HUES6 (cell line): ENCODE data around the gene UNC45B.
A peak's percentile ranks its signal among the peaks of the same experiment; 100 is the strongest.

Experiments used
- H3K27ac ChIP-seq: 2 replicates; pipeline ENCODE4 v1.7.0; 2013; ENCODE audit warnings: low read depth, mild to moderate bottlenecking, low read length, inconsistent platforms
- H3K27me3 ChIP-seq: 2 replicates; pipeline ENCODE4 v1.6.1; 2013; ENCODE audit warnings: low read length; ENCODE audit not compliant: control insufficient read depth, insufficient read depth
- H3K36me3 ChIP-seq: 2 replicates; pipeline ENCODE4 v1.6.1; 2013; ENCODE audit warnings: low read length; ENCODE audit not compliant: control insufficient read depth, insufficient read depth
- H3K4me1 ChIP-seq: 2 replicates; pipeline ENCODE4 v1.6.1; 2013; ENCODE audit warnings: low read length; ENCODE audit not compliant: control insufficient read depth, insufficient read depth
- H3K4me3 ChIP-seq: 2 replicates; pipeline ENCODE4 v1.5.1; 2013; ENCODE audit warnings: low read depth, low read length
- H3K9ac ChIP-seq: one replicate; pipeline ENCODE4 v1.6.1; 2013; ENCODE audit warnings: mild to moderate bottlenecking, low read length
- H3K9me3 ChIP-seq: 2 replicates; pipeline ENCODE4 v1.6.1; 2013; ENCODE audit warnings: low read depth, low read length; ENCODE audit not compliant: control insufficient read depth, insufficient read depth

The UNC45B gene

GRCh38 chr17:35121315-35121714, 26.3 kb upstream of the UNC45B start, which contains the start of gene FNDC8:
FNDC8 (plus strand) TSS chr17:35121615; CDS start chr17:35121694, 79 bp downstream.
- H3K27ac ChIP-seq: no peak within 1 kb of the TSS
- H3K9me3 ChIP-seq: no peaks in the 10 kb centered on the region
- H3K27me3 ChIP-seq: peaks cover 6% of the 10 kb centered on the region; the same call in 1 of the 2 replicates
- peaks cover 7% of the 10 kb centered on the region for H3K4me1 ChIP-seq
- H3K9ac ChIP-seq: no peak within 1 kb of the TSS
- H3K4me3 ChIP-seq: no peak within 1 kb of the TSS
- H3K36me3 ChIP-seq: no peaks in the 10 kb centered on the region

DNA sequence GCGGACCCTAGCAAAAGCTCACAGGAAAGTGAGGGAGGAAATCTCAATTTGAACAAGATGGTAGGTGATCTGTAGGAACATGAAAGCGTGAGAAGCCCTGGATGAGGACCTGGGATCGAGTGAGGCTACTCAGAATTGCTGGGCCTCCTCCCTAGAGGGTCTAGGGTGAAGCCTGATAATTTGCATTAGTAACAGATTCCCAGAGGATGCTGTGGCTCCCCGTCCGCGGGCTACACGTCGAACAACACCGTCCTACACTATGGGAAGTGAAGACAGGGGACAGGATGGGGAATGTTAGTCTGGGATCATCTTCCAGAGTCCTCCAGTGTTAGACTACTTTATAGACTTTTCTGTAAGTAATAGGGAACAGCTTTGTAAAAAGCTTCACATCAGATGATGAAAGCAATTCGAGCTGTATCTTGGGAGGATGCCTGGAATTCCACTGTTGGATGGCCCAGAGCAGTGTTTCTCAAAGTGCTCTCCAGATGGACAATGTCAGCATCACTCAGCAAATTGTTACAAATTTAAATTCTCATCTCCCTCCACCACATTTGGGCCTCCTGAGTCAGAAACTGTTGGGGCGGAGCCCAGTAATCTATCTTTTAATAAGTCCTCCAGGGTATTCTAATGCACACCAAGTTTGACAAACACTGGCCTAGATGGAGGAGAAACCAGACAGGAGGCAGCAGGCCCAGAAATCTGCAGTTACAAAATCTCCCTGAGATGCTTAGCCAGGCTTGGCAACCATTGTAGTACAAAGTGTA, 19.7 kb upstream of the UNC45B start:
- no peak overlapping the region for H3K27ac ChIP-seq
- no peak overlapping the region for H3K4me3 ChIP-seq
- H3K9ac ChIP-seq: no peak overlapping the region
- H3K36me3 ChIP-seq: peaks cover 28% of the 10 kb centered on the region
- peaks cover 6% of the 10 kb centered on the region; the same call in 1 of the 2 replicates for H3K9me3 ChIP-seq
- no peaks in the 10 kb centered on the region for H3K4me1 ChIP-seq
- H3K27me3 ChIP-seq: no peaks in the 10 kb centered on the region

- H3K4me1 ChIP-seq: no peaks in the 10 kb centered on the region
- H3K36me3 ChIP-seq: peaks cover 42% of the 10 kb centered on the region
- no peak overlapping the region for H3K4me3 ChIP-seq
- H3K9ac ChIP-seq: no peak overlapping the region
- peaks cover 6% of the 10 kb centered on the region; the same call in 1 of the 2 replicates for H3K9me3 ChIP-seq
- H3K27me3 ChIP-seq: no peaks in the 10 kb centered on the region
- H3K27ac ChIP-seq: no peak overlapping the region
Measured at GRCh38 chr17:35129154-35129972, 18.3 kb upstream of the UNC45B start.

DNA sequence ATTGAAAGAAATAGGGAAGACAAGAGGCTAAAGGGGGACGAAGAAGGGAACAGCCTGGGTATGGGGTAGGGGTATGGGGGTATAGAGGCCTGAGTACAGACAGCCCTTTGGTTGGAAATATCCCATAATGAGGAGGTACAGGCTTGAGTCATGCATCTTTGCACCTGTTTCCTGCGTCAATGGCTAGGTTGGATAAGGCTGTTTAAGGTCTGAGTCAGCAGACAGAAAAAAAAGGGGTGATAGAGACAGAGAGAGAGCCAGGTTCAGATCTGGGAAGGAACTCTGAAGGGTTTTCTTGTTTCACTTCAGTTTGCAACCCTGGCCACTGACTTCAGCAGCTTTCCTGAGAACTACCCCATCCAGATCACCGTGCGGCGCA, 17.7 kb upstream of the UNC45B start:
- Histone ChIP-seq H3K4me3 (no peak overlapping the region), H3K4me1 (no peaks in the 10 kb centered on the region), H3K36me3 (peaks cover 48% of the 10 kb centered on the region), H3K9me3 (peaks cover 6% of the 10 kb centered on the region; the same call in 1 of the 2 replicates), H3K27ac (no peak overlapping the region), H3K9ac (no peak overlapping the region), H3K27me3 (no peaks in the 10 kb centered on the region)

DNA sequence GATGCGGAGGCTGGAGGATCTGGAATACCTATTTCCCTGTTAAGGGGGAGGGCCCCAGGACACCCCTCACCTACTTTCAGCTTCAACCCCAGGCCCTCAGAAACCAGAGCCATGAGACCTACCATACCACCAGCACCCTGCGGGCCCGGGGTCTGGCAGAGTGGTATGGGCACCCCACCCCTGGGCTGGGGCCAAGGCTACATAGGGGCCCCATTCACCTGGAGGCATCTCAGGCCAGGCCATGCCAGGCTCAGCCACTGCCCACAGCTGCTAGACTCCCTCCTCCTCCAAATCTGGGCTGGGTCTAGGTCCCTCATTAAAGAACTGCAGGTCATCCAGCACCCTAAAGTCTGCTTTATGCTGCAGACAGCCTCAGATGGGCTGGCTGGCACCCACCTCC, 17.2 kb upstream of the UNC45B start:
- peaks cover 6% of the 10 kb centered on the region; the same call in 1 of the 2 replicates for H3K9me3 ChIP-seq
- H3K9ac ChIP-seq: no peak overlapping the region
- H3K4me3 ChIP-seq: no peak overlapping the region
- no peaks in the 10 kb centered on the region for H3K4me1 ChIP-seq
- peaks cover 52% of the 10 kb centered on the region for H3K36me3 ChIP-seq
- H3K27ac ChIP-seq: no peak overlapping the region
- no peaks in the 10 kb centered on the region for H3K27me3 ChIP-seq

- Histone ChIP-seq H3K27ac (no peak overlapping the region), H3K9ac (no peak overlapping the region), H3K9me3 (peaks cover 6% of the 10 kb centered on the region; the same call in 1 of the 2 replicates), H3K27me3 (no peaks in the 10 kb centered on the region), H3K4me1 (no peaks in the 10 kb centered on the region), H3K4me3 (no peak overlapping the region), H3K36me3 (peaks cover 69% of the 10 kb centered on the region)
Measured at GRCh38 chr17:35132099-35132498, 15.5 kb upstream of the UNC45B start.

GRCh38 chr17:35132816-35133550, 14.6 kb upstream of the UNC45B start:
- Histone ChIP-seq H3K4me1 (no peaks in the 10 kb centered on the region), H3K9me3 (peaks cover 6% of the 10 kb centered on the region; the same call in 1 of the 2 replicates), H3K4me3 (no peak overlapping the region), H3K27me3 (no peaks in the 10 kb centered on the region), H3K9ac (no peak overlapping the region), H3K36me3 (peaks cover 78% of the 10 kb centered on the region), H3K27ac (no peak overlapping the region)

- peaks cover 97% of the 10 kb centered on the region for H3K36me3 ChIP-seq
- H3K9me3 ChIP-seq: no peaks in the 10 kb centered on the region
- H3K4me1 ChIP-seq: no peaks in the 10 kb centered on the region
- H3K27ac ChIP-seq: no peak overlapping the region
- no peaks in the 10 kb centered on the region for H3K27me3 ChIP-seq
- no peak overlapping the region for H3K4me3 ChIP-seq
- no peak overlapping the region for H3K9ac ChIP-seq
Measured at GRCh38 chr17:35135322-35135721, 12.3 kb upstream of the UNC45B start.

- Histone ChIP-seq H3K27ac (no peak overlapping the region), H3K4me1 (no peaks in the 10 kb centered on the region), H3K9me3 (no peaks in the 10 kb centered on the region), H3K27me3 (no peaks in the 10 kb centered on the region), H3K36me3 (peaks cover 68% of the 10 kb centered on the region), H3K4me3 (no peak overlapping the region), H3K9ac (no peak overlapping the region)
Measured at GRCh38 chr17:35138218-35138617, 9.4 kb upstream of the UNC45B start.

DNA sequence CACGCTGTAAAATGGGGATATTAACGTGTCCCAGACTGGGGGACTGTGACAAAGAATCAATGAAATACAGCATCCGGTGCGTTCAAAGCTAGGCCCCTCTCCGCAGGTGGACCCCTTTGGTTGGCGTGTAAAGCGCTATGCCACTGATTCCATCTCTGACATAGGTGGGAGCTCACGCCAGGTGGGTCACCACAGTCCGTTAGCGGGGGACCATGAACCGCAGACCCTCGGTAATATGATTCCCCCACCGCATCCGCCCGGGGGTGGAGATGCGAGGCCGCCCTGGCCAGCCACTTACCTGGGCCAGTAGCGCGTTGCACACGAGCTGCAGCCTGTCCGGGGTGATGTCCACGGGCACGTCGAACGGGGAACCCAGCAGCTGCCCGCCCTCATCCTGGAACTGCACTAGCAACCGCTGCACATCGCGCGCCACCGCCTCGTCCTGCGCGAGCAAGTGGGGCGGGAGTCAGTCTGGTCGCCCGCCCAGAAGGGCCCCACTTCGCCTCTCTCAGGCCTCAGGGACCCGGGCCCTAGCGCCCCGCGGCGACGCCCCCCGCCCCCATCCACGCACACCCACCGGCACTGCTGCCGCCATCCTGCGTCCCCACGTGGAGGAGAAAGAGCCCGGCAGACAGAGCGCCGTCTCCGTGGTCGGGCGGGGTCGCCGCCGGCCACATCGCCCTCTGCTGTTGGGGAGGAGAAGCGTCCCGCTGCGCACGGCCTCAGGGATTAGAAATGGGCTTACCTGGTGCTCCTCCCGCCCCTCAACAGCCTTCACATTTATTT, 5.7 kb upstream of the UNC45B start, which contains the start of gene NLE1:
Gene NLE1 (minus strand): TSS at position 623 of the 786 bp plus-strand sequence. CDS start 28 bp downstream, at position 595.
- Histone ChIP-seq H3K9ac (peak within 1 kb of the TSS; percentile 97), H3K36me3 (peaks cover 31% of the 10 kb centered on the region), H3K27me3 (no peaks in the 10 kb centered on the region), H3K4me1 (no peaks in the 10 kb centered on the region), H3K9me3 (no peaks in the 10 kb centered on the region), H3K4me3 (peak within 1 kb of the TSS; percentile 95), H3K27ac (peak within 1 kb of the TSS; percentile 39; the same call in 1 of the 2 replicates)
